GM19193 (cell line): ENCODE measurements around the gene GSN.

ENCODE experiments used
- POLR2A ChIP-seq: IDR thresholded peaks from 4 replicates; pipeline ENCODE4 v1.6.1; 2011; ENCODE audit not compliant: insufficient read depth, insufficient read length; ENCODE audit errors: extremely low read depth

GSN gene

GRCh38 chr9:121365564-121365963 is 97.6 kb downstream of the GSN start:
- no peak for TF ChIP-seq POLR2A

GRCh38 chr9:121366611-121367192 is 98.7 kb downstream of the GSN start:
- no peak for TF ChIP-seq POLR2A

DNA sequence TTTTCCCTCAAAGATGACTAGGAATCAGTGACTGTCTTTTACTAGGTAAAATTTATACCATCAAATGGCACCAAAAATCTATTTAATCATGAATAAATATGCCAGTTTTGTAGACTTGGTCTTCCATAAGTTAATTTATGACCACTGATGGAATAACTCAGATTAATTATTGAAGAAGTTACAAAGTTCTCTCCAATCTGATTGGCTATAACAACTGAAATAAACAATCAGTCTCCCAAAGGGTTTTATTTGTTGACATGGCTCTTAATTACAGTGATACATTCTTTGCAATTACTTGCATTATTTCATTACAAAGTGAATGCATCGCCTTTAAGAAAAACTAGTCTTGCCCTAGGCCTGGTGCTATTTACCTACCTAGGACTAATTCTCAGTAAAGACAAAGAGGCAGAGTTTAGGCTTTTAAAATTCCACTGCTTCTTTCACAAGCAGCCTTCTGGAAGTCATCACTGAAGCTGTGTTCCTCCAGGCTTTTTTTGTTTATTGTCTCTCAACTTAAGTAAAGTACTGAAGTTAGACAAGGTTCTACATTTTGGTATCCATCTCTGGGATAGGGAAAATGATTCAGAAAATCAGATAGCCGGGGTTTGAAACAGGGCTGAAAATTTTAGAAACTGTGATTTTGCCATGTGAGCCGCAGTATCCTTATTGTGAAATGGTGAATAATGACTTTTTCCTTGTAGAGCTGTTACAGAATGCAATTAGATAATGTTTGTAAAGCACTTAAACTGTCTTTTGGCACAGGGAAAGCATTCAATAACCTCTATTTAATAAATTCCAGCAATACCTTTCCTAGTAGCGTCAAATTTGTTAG is 99.6 kb downstream of the GSN start:
- no peak for TF ChIP-seq POLR2A

DNA sequence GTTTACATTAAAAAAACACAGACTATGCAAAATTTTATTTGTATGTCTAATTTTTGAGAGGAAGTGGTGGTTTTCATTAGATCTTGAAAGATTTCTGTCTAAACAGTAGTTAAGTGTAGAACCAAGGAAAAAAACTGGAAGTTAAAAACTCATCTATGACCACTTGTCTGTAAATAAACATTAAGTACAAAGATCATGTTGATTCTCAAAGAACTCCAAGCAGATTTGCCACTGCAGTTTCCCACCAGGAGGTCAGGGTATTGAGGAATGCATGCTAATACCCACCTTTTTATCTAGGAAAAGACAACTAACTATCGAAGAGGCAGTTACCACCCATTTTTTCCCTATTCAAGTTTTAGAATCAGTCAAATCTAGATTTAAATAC is 100.2 kb downstream of the GSN start:
- no peak for TF ChIP-seq POLR2A

DNA sequence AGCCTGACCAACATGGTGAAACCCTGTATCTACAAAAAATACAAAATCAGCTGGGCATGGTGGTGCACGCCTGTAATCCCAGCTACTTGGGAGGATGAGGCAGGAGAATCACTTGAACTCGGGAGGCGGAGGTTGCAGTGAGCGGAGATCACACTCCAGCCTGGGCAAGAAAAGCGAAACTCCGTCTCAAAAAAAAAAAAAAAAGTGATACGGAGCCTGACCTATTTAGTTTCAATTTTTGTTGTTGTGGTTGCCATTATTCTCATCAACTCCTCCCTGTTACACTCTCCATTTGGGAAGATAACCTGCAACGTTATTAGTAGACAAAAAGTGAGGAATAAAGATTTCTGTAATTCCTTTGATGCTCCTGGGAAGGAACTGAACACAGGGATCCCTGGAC is 100.8 kb downstream of the GSN start:
- no peak for TF ChIP-seq POLR2A

DNA sequence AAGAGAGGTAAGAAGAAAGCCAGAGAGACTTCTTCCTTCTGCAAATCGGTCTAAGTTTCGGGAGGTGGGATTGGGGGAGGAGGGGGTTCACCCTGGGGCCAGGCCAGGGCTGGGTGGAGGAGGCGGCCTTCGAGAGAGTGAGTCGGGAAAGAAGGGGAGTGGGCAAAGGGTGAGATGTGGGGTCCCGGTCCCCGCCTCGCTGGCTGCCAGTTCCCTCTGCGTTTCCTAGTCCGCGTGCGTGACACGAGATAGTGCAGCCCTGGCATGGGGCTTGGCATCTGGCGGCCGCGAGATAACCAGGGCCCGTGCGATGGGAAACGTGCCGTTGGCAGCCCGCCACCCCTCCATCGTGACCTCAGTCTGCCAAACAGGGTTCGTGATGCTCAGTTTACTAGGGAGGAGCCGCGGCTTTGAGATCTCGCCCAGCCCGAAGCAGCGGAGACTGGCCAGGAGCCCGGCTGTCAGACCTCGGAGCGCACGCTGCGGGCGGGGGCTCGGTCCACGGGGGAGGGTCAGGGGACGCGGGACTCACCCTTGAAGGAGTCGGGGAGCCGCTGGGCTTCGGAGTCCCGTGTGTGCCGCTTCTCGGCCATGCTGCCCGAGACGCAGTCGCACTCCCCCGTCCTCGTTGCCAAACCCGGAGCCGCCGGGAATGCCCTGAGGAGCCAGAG is 101.8 kb downstream of the GSN start, which contains the start of gene STOM:
STOM (minus strand) TSS at position 656 of the 671 bp plus-strand sequence; CDS start at position 593, 63 bp downstream.
- peak; percentile 66 for TF ChIP-seq POLR2A

- TF ChIP-seq POLR2A: no peak
Observed at GRCh38 chr9:121371495-121372061, 103.6 kb downstream of the GSN start.

- TF ChIP-seq POLR2A: no peak
Observed at GRCh38 chr9:121372239-121373010, 104.5 kb downstream of the GSN start.

DNA sequence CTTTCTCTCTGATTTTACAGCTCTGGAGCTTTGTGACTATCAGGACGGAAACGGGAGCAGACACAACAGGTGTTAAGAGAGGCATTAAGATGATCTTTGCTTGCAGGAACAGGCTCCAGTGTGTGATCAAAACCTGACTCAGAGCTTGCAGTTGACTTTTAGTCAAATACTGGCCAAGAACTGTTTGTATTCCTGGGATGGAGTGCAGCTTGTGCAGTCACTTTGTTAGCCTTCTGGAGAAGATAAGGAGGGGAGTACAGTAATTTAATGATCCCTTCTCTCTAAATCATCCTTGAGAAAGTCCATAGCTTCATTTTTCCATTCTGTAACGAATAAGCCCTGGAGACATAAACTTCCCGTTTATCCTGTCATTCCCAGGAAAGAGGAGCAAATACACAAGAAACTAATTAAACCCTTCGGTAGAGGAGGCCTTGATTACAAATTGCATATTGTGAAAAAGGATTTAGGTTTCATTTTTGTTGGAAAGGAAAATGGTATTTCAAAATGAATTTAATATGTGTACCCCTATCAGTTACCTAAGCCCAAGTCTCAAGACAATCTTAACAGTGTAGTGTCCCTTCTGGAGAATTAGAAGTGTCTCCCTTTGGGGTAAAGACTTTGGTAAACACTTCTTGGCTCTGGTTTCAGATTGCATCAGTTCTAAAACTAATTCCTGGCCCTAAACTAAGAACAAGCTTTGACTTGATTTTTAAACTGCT is 105.2 kb downstream of the GSN start:
- TF ChIP-seq POLR2A: no peak

GRCh38 chr9:121376214-121376830 is 108.4 kb downstream of the GSN start:
- no peak for TF ChIP-seq POLR2A

GRCh38 chr9:121380846-121381245 is 112.9 kb downstream of the GSN start:
- TF ChIP-seq POLR2A: no peak
